22Rv1 (cell line): Measurements from ENCODE around the gene RASD2.

Experiments used
- CTCF ChIP-seq: fragments of 450-650 bp; IDR thresholded peaks from 2 replicates; pipeline ENCODE4 v1.5.1; 2017; ENCODE audit warnings: mild to moderate bottlenecking
- ZFX ChIP-seq: fragments of 450-650 bp; IDR thresholded peaks from 2 replicates; pipeline ENCODE4 v1.6.1; 2017; ENCODE audit warnings: antibody characterized with exemption, borderline replicate concordance

- TF ChIP-seq CTCF (no peak), ZFX (no peak)
These were observed 11.7 kb upstream of the RASD2 start for GRCh38 chr22:35528927-35529326.
